ENCODE results near the gene PLCD1. TPM values are rescaled to one million over a fixed set of nuclear protein-coding genes. Genes with fewer than 3 reads are reported as not detected.

PLCD1 gene
- total and polyA plus RNA-seq, 2 of the 8 experiments (the other 6 are each of a cell fraction or from before 2014, with no cell fraction given): 15.3 to 19.2 TPM

GRCh38 chr3:37980462-37981347 lies 48.7 kb downstream of the PLCD1 start (continued):
- TF ChIP-seq CTCF (IDR thresholded peaks at IDR 0.05; ENCODE audit: control extremely low read depth in 1 of 3, insufficient read depth in 1 of 3, low read depth in 1 of 3, low read length in 3 of 3) (no peak), CTBP2 (IDR thresholded peaks at IDR 0.05; ENCODE audit: borderline replicate concordance, insufficient read depth, insufficient read length, low read length) (no peak), CBX5 (IDR thresholded peaks at IDR 0.05; ENCODE audit: low read depth, low read length) (no peak), ZNF274 (IDR thresholded peaks at IDR 0.05; ENCODE audit: borderline replicate concordance, extremely low read depth, low read length) (no peak), MAFK (IDR thresholded peaks at IDR 0.05; ENCODE audit: low read depth, low read length) (no peak), CHD1 (IDR thresholded peaks at IDR 0.05; ENCODE audit: low read depth, low read length) (no peak), BACH1 (IDR thresholded peaks at IDR 0.05; ENCODE audit: low read length) (no peak), RAD21 (IDR thresholded peaks at IDR 0.05 in 1 of 2, conservative IDR thresholded peaks at IDR 0.05 in 1 of 2; ENCODE audit: low read depth in 2 of 2, low read length in 2 of 2) (no peak), BRCA1 (IDR thresholded peaks at IDR 0.05; ENCODE audit: low read depth, low read length) (no peak), EP300 (IDR thresholded peaks at IDR 0.05; ENCODE audit: borderline replicate concordance in 1 of 2, low read depth in 2 of 2, low read length in 2 of 2) (no peak), FOSL1 (IDR thresholded peaks at IDR 0.05; ENCODE audit: insufficient read depth, low read depth, low read length) (no peak), PHF8 (conservative IDR thresholded peaks at IDR 0.05; ENCODE audit: low read depth, low read length) (no peak)
